Activated CD8-positive, alpha-beta memory T cell treated with anti-CD3 and anti-CD28 coated beads for 4 hours (primary cell): ENCODE data around the gene CTLA4.

Experiments used
- DNase-seq, 2 donors: peaks; one replicate each; pipeline ENCODE4 v3.0.0-alpha.2; 2020; ENCODE audit warnings: low read depth in 2 of 2

Gene CTLA4

DNA sequence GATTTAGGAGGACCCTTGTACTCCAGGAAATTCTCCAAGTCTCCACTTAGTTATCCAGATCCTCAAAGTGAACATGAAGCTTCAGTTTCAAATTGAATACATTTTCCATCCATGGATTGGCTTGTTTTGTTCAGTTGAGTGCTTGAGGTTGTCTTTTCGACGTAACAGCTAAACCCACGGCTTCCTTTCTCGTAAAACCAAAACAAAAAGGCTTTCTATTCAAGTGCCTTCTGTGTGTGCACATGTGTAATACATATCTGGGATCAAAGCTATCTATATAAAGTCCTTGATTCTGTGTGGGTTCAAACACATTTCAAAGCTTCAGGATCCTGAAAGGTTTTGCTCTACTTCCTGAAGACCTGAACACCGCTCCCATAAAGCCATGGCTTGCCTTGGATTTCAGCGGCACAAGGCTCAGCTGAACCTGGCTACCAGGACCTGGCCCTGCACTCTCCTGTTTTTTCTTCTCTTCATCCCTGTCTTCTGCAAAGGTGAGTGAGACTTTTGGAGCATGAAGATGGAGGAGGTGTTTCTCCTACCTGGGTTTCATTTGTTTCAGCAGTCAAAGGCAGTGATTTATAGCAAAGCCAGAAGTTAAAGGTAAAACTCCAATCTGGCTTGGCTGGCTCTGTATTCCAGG lies at the start of gene CTLA4:
TSS of gene CTLA4 (plus strand) at position 211 of the 640 bp plus-strand sequence. CDS start at position 383, 172 bp downstream.
- DNase-seq, result no peak

DNA sequence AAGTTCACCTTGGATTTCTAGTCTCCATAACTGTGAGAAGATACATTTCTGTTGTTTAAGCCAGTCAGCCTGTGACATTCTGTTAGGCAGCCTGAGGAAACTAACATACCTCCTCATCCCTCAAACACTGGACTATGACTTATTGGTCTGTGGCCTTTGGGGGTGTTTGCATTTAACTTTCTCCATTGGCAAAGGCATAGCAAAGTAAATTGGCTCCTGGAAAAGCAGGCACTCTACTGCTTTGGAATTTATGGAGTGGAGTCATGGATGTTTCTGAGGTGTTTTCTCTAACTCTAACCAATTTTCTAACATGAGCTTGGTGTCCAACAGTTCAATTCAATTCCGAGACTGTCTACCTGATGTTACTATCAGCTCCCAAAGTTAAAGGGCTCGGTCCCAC lies 48.9 kb upstream of the CTLA4 start:
- DNase-seq, result no peak

DNA sequence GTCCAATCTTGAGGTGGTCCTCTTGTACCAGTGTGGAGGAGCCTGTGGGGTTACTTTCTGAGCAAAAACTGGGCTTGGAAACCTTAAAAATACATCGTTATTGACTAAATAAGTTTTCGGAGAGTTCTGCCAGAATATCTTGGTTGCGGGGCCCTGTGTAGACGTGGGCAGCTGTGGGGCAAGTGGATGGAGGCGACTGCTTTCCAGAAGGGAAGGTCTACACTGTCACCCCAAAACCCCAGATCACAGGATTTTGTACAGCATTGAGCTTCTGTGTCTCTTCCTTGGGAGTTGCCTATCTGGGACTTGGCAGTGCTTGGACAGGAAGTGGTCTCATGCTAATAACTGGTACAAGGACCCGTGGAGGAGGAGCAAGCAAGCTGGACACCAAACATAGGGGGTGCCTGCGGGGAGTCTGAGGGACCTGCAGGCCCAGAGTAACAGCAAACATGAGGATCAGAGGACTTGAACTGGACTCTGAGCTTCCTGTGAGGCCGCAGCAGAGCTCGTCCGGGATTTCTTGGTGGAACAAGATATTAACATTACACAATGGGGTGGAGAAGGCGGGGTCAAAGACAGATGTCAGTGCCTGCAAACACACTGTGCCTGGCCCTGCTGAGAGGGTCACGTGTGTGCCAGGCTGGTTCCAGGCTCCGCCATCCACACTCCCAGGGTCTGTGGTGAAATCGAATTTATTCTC lies 48.0 kb upstream of the CTLA4 start:
- DNase-seq, result no peak

DNA sequence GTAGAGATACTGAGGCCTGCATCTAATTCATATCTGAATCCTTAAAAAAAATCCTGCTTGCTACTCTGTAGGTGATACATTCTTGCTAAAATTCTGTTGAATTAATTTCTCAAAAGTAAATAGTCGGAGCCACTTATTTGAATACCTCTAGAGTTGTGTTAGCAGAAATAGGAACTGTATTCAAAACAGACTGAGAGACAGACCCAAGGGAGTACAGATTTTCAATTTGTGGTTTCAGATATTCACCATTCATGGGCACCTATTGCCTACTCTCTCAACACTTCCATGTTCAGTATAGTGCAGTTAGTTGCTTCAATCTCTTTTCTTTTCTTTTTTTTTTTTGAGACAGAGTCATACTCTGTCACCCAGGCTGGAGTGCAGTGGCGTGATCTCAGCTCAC lies 46.6 kb upstream of the CTLA4 start:
- no peak for DNase-seq

DNA sequence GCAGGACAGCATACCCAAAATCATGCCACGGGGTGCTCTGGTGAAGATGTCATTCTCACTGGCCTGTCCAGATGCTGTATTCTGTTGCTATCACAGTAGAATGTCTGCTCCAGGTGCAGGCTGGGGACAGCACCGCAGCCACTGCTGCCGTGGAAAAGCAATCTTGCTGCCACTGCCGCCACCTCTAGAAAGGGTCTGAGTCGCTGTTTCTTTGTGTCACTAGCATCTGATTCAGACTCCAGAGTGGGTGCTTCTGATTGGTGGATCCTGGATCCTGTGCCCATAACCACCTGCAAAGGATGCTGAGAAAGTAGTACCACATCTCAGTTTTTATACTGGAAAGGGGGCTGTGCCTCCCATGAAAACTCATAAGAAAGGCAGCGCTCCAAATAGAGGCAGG lies 45.3 kb upstream of the CTLA4 start:
- no peak for DNase-seq

DNA sequence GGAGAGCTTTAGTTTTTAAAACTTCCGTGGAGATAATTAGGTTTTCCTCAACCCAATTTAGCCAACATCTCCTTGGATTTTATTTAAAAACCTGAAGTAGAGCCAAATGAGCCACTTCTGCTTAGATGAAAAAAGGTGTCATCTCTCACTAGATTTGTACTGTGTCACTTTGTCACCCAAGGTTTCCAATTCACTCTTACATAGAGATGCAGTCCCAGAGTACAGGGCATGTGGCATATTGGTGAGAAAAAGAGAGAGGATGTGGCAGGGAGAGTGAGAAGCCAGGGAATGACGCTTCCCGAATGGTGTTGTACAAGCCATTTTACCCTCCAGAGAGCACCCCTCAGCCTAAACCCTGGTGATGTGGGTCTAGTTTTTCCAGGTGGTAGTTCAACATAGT lies 44.4 kb upstream of the CTLA4 start:
- DNase-seq, result no peak

DNA sequence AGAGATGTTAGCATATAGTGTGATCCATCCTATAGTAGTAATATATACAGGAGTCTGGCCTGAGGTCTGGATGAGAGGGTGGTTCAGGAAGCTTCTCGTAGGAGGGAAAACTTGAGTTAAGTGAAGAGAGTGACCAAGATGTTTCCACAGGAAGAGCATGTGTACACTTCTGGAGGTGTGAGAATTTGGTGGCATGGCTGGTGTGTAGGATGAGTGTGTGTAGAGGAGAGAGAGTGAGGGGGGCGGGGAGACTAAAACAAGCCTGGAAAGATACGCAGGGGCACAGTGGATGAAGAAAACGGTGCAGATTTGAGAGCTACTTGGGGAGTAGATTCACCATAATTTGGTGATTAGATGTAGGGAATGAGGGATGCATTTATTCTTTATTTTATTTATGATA lies 43.5 kb upstream of the CTLA4 start:
- no peak for DNase-seq

DNA sequence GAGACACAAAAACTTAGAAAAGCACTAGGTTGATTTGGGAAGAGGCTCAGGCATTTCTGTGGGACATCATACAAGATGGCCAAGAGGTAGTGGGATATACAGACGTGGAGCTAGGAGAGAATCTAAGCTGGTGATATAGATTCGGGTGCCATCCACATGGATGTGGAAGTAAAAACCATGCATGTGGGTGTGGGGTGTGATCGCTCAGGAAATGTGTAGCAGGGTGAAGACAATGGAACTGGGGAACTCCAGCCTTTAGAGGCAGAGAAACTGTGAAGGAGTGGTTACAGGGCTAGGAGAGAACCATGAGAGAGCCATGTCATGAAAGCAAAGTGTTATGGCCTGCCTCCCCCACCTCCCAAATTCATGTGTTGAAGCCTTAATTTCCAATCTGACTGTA lies 43.0 kb upstream of the CTLA4 start:
- DNase-seq, result no peak

DNA sequence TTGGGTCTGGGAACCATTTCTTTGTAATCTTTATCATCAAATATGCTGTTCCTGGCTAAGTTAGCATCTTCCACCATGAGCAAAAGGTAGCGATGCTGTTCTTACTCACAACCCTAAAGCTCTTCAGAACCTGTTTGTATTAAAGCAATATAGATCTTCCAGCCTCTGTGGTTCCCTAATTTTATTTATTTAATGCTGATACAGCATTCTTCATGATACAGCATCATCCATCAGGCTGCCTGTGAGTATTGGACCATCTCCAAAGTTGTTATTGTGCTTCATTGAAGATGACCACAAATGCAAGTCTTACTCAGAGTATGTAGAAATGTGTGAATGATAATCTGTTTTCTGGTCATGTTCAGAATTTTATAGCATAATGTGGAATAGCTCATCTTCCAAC lies 40.9 kb upstream of the CTLA4 start:
- no peak for DNase-seq

DNA sequence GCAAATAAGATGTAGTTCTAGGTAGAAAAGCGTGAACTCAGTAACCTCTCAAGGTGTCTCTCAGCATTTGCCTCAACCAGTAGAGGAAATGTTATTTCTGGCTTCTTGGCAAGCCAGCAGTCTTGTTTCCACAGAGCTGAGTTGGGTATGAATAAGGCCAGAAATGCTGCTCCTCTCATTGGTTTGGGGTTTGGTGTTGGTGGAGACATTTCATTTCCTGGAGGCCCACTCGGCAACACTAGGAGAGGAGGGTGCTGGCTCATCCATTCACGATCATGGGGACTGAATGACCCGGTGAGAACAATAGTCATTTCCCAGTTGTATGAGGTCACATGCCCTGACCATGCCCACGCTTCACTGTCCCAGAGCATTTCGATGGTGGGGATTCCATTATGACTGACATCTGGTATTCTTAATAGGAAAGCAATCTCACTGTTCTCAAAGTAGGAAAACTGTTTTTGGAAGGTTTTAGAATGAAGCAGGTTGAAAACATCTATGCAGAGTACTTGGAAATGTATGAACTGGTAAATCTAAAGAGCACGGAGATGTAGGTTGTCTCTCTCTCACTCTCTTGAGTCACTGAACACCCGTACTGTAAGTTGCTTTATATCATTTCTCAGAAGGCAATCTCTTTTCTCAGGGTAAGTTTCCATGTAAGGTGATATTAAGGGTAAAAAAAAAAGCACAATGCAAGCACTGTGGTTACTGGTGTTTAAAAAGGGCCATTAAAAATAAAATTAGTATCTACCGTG lies 37.1 kb upstream of the CTLA4 start:
- no peak for DNase-seq

DNA sequence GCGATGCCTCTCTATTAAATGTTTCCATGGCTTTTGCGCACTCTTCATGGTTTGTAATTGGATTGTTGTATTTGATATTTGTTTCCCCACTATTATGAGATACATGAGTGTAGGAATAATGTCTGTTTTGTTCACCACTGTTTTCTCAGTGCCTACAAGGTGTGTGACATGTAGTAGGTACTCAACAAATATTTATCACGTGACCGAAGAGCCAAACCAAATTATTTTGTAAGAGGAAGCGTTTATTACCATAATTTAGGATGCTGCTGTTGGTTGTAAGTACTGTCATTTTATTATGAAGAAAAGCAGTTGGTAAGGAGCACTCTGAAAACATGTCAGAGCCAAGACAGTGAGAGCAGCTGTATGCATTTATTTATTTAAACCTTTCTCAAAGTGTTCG lies 32.2 kb upstream of the CTLA4 start:
- no peak for DNase-seq

DNA sequence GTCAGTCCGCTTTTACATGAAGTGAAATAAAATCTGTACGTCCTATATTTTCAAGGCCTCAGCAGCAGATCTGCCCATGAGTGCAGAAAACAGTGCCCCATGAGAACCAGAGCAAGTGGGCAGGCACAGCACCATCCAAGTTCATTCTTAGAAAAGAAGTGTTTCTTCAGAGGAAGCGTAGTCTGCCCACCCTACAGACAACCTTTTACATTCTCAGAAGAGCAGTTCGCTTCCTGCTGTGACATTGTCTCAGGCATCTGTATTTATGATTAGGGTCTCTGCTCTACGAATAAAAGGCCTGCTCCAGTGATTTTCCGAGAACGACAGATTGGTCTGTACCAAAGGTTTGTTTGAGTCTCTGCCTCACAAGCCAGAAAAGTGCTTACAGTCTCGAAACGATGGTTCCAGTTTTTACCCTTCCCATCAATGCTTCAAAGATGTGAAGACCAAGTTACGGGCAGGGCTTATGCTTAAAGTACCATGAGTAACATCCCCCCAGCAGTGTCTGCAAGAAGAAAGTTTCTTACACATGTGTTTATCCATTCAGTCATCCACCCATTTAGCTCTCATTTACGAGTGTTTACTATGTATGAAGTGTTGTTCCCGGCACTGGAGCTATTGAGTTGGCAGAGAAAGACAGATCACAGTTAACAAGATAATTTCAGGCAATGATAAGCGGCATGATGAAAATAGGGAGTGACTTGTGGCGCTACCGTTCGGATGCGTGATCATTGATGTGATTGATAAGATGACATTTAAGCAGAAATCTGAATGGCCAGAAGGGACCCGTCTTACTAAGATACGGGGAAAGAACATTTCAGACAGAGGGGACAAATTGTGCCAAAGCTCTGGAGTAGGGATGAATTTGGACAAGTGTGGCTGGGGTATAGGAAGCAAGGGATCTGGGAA lies 31.4 kb upstream of the CTLA4 start:
- DNase-seq, result no peak

DNA sequence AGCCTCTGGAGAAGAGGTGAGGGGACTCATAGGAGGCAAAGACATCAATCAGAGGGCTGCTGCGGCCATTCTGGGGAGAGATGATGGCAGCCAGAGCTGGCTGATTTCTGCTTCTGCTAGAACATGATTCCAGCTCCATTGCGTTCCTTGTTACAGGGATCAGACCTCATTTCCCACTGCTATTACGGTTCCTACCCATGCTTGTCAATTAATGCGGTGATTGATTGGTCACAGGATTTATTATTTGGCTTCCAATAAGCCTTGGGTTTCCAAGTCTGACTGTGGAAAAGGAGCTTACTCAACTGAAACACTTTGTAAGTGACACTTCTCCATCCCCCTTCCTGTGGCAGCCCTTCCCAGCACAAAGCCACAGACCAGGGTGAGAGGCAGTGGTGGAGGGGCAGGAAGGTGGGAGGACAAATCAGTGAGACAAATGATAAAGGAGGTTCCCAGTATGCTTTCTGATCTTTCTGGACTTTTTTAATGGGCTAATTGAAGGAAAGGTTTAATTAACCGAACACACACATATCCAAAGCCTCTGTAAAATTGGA lies 26.8 kb upstream of the CTLA4 start:
- DNase-seq, result no peak

DNA sequence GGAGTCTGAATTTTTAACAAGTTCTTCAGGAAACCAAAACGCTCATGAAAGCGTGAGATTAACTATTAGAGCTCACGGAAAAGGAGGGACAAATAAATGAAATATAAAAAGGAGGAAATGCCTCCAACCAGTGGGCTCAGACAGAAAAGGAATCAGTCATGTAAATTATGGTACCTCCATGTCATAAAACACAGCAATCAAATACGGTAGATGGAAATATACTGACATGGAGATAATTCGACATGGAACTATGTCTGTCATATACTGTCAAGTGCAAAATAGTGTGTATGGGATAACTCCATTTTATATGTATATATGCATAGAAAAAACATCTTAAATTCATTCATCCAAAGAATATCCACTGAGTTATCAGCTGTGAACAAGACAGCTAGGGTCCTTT lies 25.9 kb upstream of the CTLA4 start:
- no peak for DNase-seq

DNA sequence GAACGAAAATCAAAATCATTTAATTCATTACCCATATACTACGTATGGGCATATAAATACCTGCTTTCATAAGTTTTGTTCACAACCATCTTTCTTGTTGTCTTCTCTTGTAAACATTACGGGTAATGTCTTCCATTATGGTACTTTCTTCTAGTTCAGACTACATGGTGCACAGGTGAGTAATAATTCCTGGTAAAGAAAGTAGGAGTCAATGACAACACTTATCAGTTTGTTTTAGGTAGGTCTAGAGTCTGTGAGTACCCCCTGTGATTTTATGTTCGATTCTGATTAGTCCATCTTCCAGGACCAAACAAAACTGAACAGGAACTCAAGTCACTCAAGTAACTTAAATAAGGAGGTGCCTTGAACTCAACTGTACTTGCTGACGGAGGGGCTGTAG lies 25.2 kb upstream of the CTLA4 start:
- no peak for DNase-seq

DNA sequence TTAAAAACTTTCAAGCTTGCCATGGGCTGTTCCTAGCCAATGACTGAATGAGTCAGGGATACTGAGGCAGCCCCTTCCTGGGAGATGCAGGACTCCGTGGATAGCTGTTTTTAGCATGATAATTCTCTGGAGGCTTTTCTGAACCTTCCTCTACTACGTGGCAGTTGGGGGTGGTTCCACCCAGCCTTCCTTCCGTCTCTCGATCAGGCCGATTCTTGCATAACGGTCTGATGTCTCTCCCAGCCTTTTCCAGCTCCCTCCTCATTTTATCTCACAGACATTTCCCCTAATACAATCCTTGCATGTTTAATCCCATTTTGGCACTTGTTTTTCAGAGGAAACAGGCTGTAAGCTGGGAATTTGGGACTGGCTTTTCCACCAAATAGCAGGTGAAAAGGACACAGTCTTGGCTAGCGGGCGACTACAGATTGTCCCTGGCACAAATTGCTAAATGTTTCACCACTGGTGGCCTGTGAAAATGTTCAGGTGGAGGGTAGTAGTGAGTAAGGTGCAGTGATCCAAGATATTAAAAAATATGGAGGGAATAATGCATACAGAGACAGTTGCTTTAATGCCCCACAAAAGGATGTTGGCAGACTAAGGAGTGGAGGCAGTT lies 21.0 kb upstream of the CTLA4 start:
- DNase-seq, result no peak

DNA sequence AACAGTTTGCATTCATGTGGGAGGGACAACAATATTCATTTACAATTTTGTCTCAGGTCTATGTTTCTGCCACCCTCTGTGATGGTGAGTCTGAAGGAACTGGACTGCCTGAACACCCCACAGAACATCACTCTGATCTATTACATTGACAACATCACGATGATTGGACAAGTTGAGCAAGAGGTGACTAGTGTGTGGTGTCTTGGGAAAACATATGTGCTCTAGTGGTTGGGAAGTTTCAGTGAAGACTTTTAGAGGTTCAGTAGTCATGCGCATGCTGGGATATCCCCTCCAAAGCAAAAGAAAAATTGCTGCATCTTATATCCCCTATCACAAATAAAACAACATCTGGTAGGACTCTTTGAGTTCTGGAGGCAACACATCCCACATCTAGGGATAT lies 18.6 kb upstream of the CTLA4 start:
- DNase-seq, result no peak

DNA sequence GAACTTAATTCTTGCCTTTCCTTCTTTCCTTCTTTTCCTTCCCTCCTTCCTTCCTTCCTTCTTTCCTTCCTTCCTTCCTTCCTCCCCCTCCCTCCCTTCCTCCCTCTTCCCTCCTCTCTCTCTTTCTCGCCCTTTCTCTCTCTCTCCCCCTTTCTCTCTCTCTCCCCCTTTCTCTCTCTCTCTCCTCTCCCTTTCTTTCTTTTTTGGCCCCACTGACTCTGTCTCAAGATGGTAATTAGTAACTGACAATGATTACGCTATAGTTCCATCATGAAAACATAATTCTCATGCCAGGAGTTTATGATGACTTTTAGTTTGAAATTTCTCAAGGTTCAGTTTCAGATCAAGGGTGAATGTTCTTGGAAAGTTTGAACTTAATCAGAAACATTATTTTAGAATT lies 14.8 kb upstream of the CTLA4 start:
- no peak for DNase-seq

DNA sequence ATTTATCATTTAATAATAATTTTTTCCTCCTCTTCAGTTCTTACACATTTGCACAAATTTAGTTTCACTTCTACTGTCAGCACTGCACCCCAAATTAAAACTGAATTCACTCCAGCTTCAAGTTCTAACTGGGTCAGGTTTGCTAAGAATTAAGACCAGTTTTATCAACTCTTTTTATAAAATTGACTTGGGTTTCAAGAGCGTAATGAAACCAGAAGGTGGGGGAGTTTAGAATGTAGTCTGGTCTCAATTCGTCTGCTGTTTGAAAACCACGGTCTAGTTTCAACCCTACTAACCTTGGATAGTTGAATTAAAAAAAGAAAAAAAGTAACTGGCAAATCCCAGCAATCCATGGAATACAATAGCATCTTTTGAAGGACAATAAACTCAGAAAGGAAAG lies 14.3 kb upstream of the CTLA4 start:
- DNase-seq, result no peak

DNA sequence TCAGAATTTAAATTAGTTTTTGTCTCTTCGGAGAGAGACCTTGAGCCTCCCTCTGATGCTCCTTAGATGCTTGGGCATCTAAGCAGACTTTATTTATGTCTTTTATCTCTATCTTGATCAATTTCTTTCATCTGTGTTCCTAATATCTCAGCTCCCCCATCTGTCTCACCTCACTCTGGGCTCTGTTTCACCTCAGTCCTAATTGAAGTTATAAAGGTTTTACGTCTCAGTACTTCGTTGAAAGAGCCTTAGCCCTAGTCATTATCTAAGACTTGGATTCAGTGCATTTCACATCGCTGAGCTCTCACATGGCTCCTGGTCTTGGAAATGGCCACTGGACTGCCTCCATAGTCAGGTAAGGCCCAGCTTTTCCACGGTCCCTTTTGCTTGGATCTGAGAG lies 13.8 kb upstream of the CTLA4 start:
- DNase-seq, result no peak

DNA sequence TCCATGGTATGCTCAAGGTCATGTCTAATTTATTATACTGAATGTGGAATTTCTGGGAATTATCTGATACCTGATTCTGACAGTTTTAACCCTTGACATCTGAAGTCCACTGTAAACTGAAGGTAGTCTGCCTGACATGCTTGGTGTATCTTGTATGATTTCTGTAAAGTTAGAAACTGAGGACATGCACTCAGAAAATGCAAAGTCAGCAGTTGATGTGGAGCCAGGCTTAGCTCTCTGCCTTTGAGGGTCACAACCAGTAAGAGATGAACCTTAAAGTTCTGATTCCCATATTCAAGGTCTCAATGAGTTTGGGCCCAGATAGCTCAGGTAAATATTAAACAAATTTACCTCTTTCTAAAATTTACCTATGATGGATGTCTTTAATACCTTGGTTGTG lies 12.3 kb upstream of the CTLA4 start:
- no peak for DNase-seq
